IMR-90 (cell line): ENCODE data around the gene VDAC1.

Source experiments
- CTCF ChIP-seq: conservative IDR thresholded peaks from 2 replicates; pipeline ENCODE4 v1.5.1; 2012; ENCODE audit warnings: mild to moderate bottlenecking, low read depth, low read length, improper control_type of control experiment
- MAFK ChIP-seq: IDR thresholded peaks from 2 replicates; pipeline ENCODE4 v1.6.1; 2012; ENCODE audit warnings: low read depth, low read length, improper control_type of control experiment
- POLR2A ChIP-seq: IDR thresholded peaks from 2 replicates; pipeline ENCODE4 v1.6.1; 2012; ENCODE audit warnings: mild to moderate bottlenecking, low read depth, low read length

DNA sequence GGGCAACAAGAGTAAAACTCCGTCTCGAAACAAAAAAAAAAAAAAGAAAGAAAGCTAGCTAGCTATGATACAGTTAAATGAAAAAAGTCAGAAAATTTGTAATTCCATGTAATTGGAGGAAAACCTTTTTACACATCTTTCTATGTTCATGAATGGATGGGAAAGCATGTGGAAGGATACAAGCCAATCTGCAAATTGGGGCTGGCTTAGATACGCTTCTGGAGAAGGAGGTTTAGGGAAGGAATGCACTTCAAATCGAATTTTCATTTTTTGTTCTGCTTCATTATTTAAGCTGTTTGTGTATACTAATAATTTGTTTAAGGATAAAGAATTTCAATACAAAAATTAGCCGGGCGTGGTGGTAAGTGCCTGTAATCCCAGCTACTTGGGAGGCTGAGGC is 6.7 kb downstream of the VDAC1 start:
- no peak for TF ChIP-seq CTCF
- TF ChIP-seq MAFK = no peak
- no peak for TF ChIP-seq POLR2A
